ENCODE measurements around the gene NECTIN1.

DNA sequence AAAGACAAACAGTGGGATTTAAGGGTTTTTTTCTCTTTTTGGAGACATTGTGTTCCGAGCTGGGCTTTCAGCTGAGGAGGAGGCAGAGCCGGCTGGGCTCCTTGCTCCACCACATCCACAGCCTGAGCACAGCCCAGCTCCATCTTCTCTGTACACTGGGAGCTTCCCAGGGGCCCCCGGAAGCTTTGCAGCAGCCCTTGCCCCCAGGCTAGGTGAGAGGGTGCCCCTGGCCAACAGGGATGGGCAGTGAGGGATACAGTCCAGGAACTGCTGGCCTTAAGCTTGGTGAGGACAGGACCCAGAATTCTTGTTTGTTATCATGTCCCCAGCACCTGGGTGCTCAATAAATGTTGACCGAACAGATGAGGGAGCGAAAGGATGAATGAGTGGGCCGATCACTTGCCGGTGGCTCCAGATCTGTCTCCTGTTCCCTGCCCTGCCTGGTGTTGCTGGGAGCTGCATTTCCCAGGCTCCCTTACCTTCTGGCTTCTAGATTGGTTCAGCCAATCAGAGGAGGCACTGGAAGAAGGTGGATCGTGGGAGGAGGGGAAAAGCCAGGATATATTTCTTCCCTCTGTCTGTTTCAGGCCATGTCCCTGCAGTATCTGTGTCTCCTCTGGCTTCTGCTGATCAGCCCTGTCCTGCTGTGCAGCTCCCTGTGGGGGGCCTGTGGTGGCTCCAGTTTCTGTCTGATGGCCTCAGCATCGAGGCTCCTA lies 26.5 kb upstream of the NECTIN1 start:
- TF ChIP-seq CTCF (IDR thresholded peaks at IDR 0.05; ENCODE audit: low read depth, low read length, poor library complexity, severe bottlenecking) (no peak), EZH2phosphoT487 (IDR thresholded peaks at IDR 0.05; ENCODE audit: borderline replicate concordance, low read length) (no peak)

Measured in DOHH2 (cell line).